NOMO-1 (cell line): Measurements from ENCODE around the gene MAPT.
"Not testable (repeated sequence)": the region's sequence is repeated elsewhere in the genome, so short reads cannot be mapped to it uniquely, and the experiment has no call there.

Source experiments
- DNase-seq, 2 experiments: peaks; one replicate each; lab custom pipeline; 2025; ENCODE audit not compliant: unreplicated experiment in 2 of 2; lab: John Stamatoyannopoulos, UW

Gene MAPT

DNA sequence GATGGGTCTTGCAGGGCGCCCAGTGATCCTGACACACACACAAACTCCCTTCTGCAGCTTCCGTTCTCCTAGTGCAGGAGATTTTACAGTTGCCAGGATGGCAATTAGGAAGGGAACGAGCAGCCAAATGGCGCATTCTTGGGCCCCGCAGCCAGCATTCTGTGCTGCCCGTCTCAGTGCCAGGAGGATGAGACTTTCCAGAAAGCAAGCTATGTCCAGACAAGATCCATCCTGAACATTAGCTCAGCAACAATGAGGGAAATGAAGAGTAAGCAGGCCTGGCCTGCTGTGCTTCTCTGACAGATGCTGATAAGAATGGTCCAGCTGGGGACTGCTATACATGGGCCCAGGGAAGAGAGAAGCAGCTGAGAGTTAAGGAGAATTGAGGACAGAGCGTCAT lies 33.2 kb upstream of the MAPT start:
- no peak for DNase-seq

GRCh38 chr17:45862127-45862526 lies 32.2 kb upstream of the MAPT start:
- not testable (repeated sequence) for DNase-seq

GRCh38 chr17:45863857-45864654 lies 30.3 kb upstream of the MAPT start:
- no peak for DNase-seq

DNA sequence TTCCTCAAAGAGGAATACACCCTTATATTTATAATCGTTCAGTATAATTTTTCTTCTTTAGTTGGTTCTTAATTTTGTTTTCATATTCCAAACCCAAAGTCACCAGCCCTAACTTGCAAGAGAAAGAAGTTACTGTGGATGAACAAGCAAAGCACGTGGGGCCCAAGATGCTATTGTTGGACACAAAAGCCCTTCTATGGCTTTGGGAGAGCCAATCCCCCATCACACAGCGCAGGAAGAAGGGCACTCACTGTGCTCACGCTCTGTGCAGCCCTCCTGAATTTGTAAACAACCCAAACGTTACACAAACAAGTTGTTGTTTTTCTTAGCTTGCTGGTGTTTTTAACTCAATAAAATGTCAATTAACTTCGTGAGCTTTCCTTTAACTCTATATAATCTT lies 27.2 kb upstream of the MAPT start:
- no peak for DNase-seq

GRCh38 chr17:45867702-45868101 lies 26.7 kb upstream of the MAPT start:
- DNase-seq: no peak

- DNase-seq: no peak
Observed at GRCh38 chr17:45868276-45868675, 26.1 kb upstream of the MAPT start.

DNA sequence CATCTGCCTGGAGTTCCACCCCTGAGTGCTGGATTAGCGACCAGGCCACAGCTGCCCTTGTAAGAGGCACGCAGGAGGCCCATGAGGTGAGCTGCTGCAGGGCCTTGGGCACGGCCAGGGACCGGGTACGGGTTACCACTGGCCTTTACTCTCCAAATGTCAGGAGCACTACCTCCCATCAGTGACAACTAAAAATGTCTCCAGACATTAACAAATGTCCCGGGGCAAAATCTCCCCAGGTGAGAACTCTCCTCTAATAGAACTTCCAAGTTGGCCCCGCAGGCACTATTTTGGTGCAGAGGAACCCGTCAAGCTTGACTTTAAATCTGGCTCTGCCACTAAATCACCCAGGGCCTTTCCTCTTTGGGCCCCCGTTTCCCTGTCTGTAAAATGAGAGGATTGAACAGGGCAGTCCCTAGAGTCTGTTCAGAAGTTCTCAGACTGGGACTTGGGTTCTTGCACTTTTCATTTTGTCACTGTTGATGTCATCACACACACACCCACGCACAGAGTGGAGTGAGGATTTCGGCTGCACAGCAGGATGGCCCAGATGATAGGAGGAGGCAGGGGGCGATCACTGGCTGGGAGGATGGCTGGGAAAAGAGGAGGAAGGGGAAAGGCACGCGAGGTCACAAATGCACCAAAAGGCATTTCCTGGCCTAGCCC lies 24.5 kb upstream of the MAPT start:
- no peak for DNase-seq

DNA sequence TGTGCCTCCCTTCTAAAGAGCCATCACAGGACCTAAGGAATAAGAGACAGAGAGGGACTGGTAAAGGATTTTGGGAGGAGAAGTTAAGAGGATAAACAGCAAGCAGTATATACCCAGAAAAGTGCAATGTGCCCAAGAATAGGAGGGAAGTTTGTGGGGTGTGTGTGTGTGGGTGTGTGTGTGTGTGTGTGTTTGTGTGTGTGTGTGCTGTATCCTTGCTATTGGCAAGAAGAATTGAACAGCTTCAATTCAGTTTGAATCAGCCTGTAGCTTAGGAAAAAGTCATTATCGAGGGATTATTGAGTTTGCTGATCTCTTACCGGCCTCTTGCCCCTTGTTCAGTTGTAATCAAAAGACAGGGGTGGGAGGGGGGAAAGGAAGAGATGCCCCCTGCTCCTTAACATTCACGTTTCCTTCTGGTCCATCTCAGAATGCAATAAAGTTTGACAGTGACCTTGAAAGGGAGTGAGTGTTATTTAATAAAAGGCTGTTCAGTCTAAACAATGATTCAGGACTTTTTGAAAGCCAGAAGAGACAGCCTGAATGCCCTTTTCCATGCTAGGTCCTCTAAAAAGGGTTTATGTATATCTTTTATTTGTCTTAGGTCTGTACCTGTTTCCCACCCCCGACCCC lies 23.9 kb upstream of the MAPT start:
- no peak for DNase-seq

DNA sequence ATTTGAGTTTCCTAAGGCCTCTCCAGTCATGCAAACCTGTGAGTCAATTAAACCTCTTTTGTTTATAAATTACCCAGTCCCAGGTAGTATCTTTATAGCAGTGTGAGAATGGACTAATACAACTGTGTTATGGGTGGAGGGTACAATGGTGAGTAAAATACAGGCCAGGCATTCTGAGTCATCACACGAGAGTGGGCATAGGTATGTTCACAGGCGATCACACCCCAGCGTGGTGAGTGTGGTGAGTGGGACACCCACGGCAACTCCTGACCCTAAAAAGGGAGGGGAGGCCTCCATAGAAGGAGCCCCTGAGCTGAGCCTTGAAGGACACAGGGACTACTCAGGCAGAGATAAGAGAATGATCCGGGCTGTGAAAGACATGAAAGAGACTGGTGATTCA lies 22.6 kb upstream of the MAPT start:
- no peak for DNase-seq

GRCh38 chr17:45873728-45874127 lies 20.6 kb upstream of the MAPT start:
- DNase-seq: peak in 1 of 2 experiments; percentile 7

GRCh38 chr17:45874151-45874550 lies 20.2 kb upstream of the MAPT start:
- no peak for DNase-seq

GRCh38 chr17:45876539-45876938 lies 17.8 kb upstream of the MAPT start:
- no peak for DNase-seq

DNA sequence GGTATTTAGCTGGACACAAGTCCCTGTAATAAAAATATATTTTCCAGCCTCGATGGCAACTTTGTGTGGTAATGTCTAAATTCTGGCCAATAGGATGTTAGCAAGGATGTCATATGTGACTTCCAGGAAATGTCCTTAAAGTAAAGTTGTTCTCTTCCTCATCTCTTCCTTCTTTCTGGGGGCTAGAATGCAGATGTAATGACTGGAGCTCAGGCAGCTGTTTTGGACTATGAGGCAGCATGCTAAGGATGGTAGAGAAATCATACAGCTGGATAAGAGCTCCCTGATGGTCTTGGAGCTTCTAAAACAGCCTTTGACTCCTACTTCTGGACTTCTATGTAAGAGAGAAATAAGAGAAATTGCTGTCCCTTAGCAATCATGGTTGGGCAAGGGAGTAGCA lies 16.9 kb upstream of the MAPT start:
- DNase-seq: no peak

DNA sequence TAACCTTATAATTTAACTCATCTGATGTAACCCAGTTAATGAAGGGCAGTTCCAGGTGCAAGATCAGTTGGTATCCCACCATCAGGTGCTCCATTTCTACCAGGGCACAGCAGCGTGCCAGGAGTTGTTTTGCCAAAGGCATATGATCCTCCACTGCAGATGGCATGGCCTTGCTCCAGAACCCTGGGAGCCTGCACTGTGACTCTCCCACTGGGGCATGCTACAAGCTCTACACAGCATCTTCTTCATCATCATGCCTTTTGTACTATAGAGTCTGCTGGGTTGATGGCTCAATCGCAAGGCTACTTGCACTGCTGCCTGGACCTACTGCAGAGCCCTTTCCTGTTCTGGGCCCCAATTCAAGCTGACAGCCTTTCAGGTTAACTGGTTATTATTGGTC lies 11.3 kb upstream of the MAPT start:
- no peak for DNase-seq

DNA sequence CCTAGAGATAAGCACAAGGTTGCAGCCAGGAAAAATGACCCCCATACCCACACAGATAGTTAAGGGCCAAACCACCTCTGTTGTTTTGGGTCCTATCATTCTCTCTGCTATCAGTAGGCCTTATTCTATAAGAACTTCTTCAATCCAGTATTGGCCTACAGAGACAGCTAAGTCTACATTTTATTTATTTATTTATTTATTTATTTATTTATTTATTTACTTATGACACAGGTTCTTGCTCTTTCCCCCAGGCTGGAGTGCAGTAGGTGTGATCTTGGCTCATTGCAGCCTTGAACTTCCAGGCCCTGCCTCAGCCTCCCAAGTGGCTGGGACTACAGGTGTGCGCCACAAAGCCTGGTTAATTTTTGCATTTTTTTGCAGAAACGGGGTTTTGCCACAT lies 7.5 kb upstream of the MAPT start:
- DNase-seq: no peak

- DNase-seq: no peak
Observed at GRCh38 chr17:45888392-45888791, 6.0 kb upstream of the MAPT start.

DNA sequence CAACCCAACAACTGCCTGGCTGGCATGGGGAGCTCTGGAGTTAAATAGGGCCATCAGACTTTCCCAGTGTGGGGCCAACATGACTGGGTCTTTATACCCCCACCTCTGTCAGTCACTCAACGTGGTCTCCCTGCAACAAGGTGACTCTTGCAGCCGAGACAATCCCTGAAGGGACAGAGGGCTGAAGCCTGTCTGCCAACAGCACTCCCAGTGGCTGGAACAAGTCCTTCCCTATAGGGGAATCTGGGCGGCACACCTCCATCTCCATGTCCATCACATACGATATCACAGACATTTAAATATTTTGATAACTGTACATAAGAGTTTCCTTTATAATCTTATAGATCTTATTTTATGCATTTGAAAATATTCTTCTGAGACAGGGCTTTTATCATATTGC lies 4.8 kb upstream of the MAPT start:
- DNase-seq: no peak

DNA sequence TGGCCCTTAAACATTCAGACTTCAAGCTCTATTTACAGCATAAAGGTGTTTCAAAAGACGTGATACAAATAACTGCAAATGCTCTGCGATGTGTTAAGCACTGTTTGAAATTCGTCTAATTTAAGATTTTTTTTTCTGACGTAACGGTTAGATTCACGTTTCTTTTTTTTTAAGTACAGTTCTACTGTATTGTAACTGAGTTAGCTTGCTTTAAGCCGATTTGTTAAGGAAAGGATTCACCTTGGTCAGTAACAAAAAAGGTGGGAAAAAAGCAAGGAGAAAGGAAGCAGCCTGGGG lies 681 bp upstream of the MAPT start:
- DNase-seq: no peak

DNA sequence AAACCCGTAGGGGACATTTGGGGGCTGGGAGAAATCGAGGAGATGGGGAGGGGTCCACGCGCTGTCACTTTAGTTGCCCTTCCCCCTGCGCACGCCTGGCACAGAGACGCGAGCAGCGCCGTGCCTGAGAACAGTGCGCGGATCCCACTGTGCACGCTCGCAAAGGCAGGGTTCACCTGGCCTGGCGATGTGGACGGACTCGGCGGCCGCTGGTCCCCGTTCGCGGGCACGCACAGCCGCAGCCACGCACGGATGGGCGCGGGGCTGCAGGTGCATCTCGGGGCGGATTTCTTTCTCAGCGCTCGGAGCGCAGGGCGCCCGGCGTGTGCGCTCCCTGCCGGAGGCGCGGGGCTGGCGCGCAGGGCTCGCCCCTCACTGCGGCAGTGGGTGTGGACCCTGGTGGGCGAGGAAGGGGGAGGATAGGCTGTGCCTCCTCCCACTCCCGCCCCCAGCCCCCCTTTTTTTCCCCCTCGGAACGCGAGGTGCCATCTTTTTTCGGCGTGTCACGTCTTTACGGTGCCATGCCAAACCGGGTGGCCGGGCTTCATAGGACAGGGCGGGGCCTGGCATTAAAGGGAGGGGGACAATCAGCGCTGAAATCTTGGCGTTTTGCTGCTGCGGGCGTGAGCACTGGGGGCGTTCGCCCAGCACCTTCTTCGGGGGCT lies 1.1 kb downstream of the MAPT start:
- no peak for DNase-seq

DNA sequence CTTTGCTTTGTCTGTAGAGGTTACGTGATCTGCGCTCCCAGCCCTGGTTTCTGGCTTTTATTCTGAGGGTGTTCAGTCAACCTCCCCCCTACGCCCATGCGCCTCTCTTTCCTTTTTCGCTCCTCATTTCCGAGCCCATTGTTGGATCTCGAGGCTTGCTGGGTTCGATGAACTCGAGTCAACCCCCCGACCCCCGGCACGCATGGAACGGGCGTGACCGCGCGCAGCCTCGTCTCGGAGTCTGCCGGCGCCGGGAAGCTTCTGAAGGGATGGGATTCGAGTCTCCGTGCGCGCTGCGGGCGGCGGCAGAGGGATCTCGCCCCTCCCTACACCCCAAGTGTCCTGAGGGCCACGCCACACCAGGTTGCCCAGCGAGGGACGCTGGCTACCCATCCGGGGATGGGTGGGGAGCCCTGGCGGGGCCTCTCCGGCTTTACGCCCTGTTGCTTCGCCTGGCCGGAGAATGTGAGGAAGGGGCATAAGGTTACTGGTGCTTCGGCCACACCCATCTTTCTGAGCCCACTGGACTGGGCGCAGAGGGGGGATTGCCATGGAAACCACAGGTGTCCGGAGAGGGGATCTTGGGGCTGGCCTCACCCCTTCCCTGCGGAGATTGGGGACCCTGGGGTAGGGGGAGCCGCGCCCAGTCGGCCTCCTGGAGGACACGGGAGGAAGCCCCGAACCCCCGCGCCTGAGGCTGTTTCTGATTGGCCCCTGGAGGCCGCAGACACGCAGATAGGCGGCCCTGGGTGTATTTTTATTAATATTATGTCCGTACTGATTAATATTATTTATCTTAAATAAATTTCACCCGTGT lies 1.8 kb downstream of the MAPT start:
- no peak for DNase-seq
